ENCODE results near the gene PRAMEF4. TPM values are rescaled to one million over a fixed set of nuclear protein-coding genes. Genes with fewer than 3 reads are reported as not detected.
"Not testable (repeated sequence)": the region's sequence is repeated elsewhere in the genome, so short reads cannot be mapped to it uniquely, and the experiment has no call there.

PRAMEF4 gene
- total RNA-seq, 1 experiment from 2014 or later, result not detected

DNA sequence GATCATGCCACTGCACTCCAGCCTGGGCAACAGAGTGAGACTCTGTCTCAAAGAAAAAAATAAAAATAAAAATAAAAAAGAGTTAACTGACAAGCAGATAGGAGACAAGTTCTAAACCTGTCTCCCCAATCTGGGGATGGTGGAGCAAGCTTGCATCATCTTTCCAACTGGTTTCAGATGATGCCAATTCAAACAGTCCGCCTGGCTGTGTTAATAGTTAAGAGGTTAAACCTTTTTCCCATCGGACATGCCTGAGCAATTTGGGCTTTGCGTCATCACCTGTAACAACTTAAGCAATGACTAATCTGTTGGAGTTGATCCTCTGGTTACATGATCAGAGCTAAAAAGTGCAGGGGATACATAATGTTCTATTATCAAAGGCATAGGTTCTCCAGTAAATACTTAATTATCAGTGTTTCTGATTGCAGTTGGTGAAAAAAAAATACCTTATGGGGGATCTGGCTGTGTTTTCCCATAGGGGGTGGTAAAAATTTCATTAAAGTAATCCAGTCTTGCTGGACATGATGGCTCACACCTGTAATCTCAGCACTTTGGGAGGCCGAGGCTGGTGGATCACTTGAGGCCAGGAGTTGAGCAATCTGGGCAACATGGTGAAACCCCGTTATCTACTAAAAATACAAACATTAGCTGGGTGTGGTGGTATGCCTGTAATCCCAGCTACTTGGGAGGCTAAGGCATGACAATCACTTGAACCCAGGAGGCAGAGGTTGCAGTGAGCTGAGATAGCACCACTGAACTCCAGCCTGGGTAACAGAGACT, 18.0 kb upstream of the PRAMEF4 start:
- H3K4me3 ChIP-seq (replicated peaks in 1 of 2; ENCODE audit: low read depth in 1 of 2, low read length in 2 of 2); H3K36me3 ChIP-seq (ENCODE audit: control insufficient read depth in 1 of 2, insufficient read depth in 2 of 2, low read length in 2 of 2); H3K27me3 ChIP-seq (ENCODE audit: insufficient read depth, low read length); ATAC-seq; BruUV-seq (replicated peaks); H2AFZ ChIP-seq (ENCODE audit: low read depth, low read length, poor library complexity, severe bottlenecking); POLR2A ChIA-PET; H3K79me2 ChIP-seq (ENCODE audit: insufficient read depth, low read length); intact Hi-C loops (cut with micrococcal nuclease); H3K4me2 ChIP-seq (ENCODE audit: low read length); CTCF ChIA-PET; H3K9me2 ChIP-seq (ENCODE audit: insufficient read depth); DNase-seq (ENCODE audit: low read depth, low spot score); H3K9ac ChIP-seq (ENCODE audit: low read length); H3K27ac ChIP-seq (ENCODE audit: low read depth, low read length); H4K20me1 ChIP-seq (ENCODE audit: insufficient read depth); H3K4me1 ChIP-seq (ENCODE audit: control insufficient read depth in 1 of 2, insufficient read depth in 2 of 2, low read length in 2 of 2); H3K9me3 ChIP-seq (ENCODE audit: control insufficient read depth in 1 of 2, insufficient read depth in 1 of 2, low read depth in 1 of 2, low read length in 2 of 2); RAD21 ChIA-PET (ENCODE audit: low non-redundant PET in 1 of 2, low total read pairs in 2 of 2, uncharacterized antibody in 2 of 2, unreplicated experiment in 2 of 2): not testable (repeated sequence)

DNA sequence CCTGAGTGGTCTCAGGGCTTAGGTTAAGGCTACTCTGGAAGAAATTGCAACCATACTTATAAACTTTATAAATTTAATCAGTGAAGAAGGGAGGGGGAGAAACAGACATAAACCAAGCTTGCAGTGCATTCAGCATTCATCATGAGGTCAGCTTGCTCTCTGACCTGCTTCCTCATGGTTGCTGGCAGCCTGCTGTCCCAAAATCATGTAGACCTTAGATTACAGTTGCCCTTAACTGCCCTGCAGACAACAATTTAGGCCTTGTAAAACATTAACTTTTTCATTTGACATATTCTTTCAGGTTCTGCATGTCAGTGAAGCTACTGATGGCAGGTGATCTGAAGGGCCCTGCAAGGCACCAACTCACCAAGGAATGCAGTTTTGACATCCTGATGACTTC, 13.2 kb upstream of the PRAMEF4 start:
- H3K4me1 ChIP-seq (ENCODE audit: control insufficient read depth in 1 of 2, insufficient read depth in 2 of 2, low read length in 2 of 2); CTCF ChIA-PET; H3K9me2 ChIP-seq (ENCODE audit: insufficient read depth); ATAC-seq; DNase-seq (ENCODE audit: low read depth, low spot score); BruUV-seq (replicated peaks); H3K9ac ChIP-seq (ENCODE audit: low read length); H3K79me2 ChIP-seq (ENCODE audit: insufficient read depth, low read length); H3K4me2 ChIP-seq (ENCODE audit: low read length); H3K9me3 ChIP-seq (ENCODE audit: control insufficient read depth in 1 of 2, insufficient read depth in 1 of 2, low read depth in 1 of 2, low read length in 2 of 2); H2AFZ ChIP-seq (ENCODE audit: low read depth, low read length, poor library complexity, severe bottlenecking); H3K27me3 ChIP-seq (ENCODE audit: insufficient read depth, low read length); H3K27ac ChIP-seq (ENCODE audit: low read depth, low read length); H3K36me3 ChIP-seq (ENCODE audit: control insufficient read depth in 1 of 2, insufficient read depth in 2 of 2, low read length in 2 of 2); RAD21 ChIA-PET (ENCODE audit: low non-redundant PET in 1 of 2, low total read pairs in 2 of 2, uncharacterized antibody in 2 of 2, unreplicated experiment in 2 of 2); intact Hi-C loops (cut with micrococcal nuclease); POLR2A ChIA-PET; H3K4me3 ChIP-seq (replicated peaks in 1 of 2; ENCODE audit: low read depth in 1 of 2, low read length in 2 of 2); H4K20me1 ChIP-seq (ENCODE audit: insufficient read depth): not testable (repeated sequence)

DNA sequence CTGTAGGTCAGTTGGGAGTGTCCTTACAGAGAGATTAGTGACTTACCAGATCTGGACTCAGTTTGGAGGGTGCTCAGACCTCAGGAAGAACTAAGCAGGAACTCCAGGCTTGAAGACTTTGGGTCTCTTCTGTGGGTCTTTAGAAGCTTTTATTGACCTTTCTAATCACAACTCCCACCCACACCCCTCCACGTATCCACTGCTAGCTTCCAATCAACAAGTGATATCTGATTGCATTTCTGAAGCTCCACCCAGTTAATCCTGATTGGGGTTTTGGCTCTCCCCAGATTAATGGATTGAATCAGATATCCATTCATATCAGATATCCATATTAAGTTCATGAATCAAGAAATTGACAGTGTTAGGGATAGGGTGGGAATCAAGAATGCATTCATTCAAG, 12.2 kb upstream of the PRAMEF4 start, which contains the start of gene PRAMEF10:
Gene PRAMEF10, minus strand, starts transcription at position 101 of the 400 bp plus-strand sequence. CDS start 2,423 bp downstream, outside the sequence.
- H4K20me1 ChIP-seq (ENCODE audit: insufficient read depth); POLR2A ChIA-PET; BruUV-seq (replicated peaks); RAD21 ChIA-PET (ENCODE audit: low non-redundant PET in 1 of 2, low total read pairs in 2 of 2, uncharacterized antibody in 2 of 2, unreplicated experiment in 2 of 2); ATAC-seq; H3K4me3 ChIP-seq (replicated peaks in 1 of 2; ENCODE audit: low read depth in 1 of 2, low read length in 2 of 2); H3K27me3 ChIP-seq (ENCODE audit: insufficient read depth, low read length); H3K79me2 ChIP-seq (ENCODE audit: insufficient read depth, low read length); H2AFZ ChIP-seq (ENCODE audit: low read depth, low read length, poor library complexity, severe bottlenecking); CTCF ChIA-PET; H3K27ac ChIP-seq (ENCODE audit: low read depth, low read length); H3K9me2 ChIP-seq (ENCODE audit: insufficient read depth); H3K9ac ChIP-seq (ENCODE audit: low read length); intact Hi-C loops (cut with micrococcal nuclease); H3K4me1 ChIP-seq (ENCODE audit: control insufficient read depth in 1 of 2, insufficient read depth in 2 of 2, low read length in 2 of 2); DNase-seq (ENCODE audit: low read depth, low spot score); H3K36me3 ChIP-seq (ENCODE audit: control insufficient read depth in 1 of 2, insufficient read depth in 2 of 2, low read length in 2 of 2); H3K9me3 ChIP-seq (ENCODE audit: control insufficient read depth in 1 of 2, insufficient read depth in 1 of 2, low read depth in 1 of 2, low read length in 2 of 2); H3K4me2 ChIP-seq (ENCODE audit: low read length): not testable (repeated sequence)

DNA sequence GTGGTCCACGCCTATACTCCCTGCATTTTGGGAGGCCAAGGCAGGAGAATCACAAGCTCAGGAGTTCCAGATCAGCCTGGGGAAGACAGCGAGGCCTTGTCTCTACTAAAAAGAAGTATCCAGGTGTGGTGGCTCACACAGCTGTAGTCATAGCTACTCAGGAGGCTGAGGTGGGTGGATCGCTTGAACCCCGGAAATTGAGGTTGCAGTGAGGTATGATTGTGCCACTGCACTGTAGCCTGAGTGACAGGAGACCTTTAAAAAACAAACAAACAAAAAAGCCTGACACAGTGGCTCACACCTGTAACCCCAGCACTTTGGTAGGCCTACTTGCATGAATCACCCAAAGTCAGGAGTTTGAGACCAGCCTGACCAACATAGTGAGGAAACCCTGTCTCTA, 7.5 kb downstream of the PRAMEF4 start:
- H4K20me1 ChIP-seq (ENCODE audit: insufficient read depth); H3K79me2 ChIP-seq (ENCODE audit: insufficient read depth, low read length); CTCF ChIA-PET; H3K27me3 ChIP-seq (ENCODE audit: insufficient read depth, low read length); RAD21 ChIA-PET (ENCODE audit: low non-redundant PET in 1 of 2, low total read pairs in 2 of 2, uncharacterized antibody in 2 of 2, unreplicated experiment in 2 of 2); H3K27ac ChIP-seq (ENCODE audit: low read depth, low read length); H3K36me3 ChIP-seq (ENCODE audit: control insufficient read depth in 1 of 2, insufficient read depth in 2 of 2, low read length in 2 of 2); POLR2A ChIA-PET; BruUV-seq (replicated peaks); ATAC-seq; H3K9ac ChIP-seq (ENCODE audit: low read length); H3K9me2 ChIP-seq (ENCODE audit: insufficient read depth); H3K4me2 ChIP-seq (ENCODE audit: low read length); H3K9me3 ChIP-seq (ENCODE audit: control insufficient read depth in 1 of 2, insufficient read depth in 1 of 2, low read depth in 1 of 2, low read length in 2 of 2); H2AFZ ChIP-seq (ENCODE audit: low read depth, low read length, poor library complexity, severe bottlenecking); H3K4me1 ChIP-seq (ENCODE audit: control insufficient read depth in 1 of 2, insufficient read depth in 2 of 2, low read length in 2 of 2); DNase-seq (ENCODE audit: low read depth, low spot score); intact Hi-C loops (cut with micrococcal nuclease); H3K4me3 ChIP-seq (replicated peaks in 1 of 2; ENCODE audit: low read depth in 1 of 2, low read length in 2 of 2): not testable (repeated sequence)

All from HCT116 (cell line).